CD4-positive, alpha-beta T cell (primary cell): ENCODE results near the gene FBXO21. TPM values are rescaled to one million over a fixed set of nuclear protein-coding genes. Genes with fewer than 3 reads are reported as not detected.

Experiments used
- ATAC-seq: fragments of 200-7000 bp; cut with Tn5 transposase; one replicate; pipeline ENCODE4 v1.10.0; 2022; ENCODE audit warnings: mild to moderate bottlenecking; ENCODE audit not compliant: poor library complexity
- CTCF ChIA-PET: fragments of 350-600 bp; sonication (Branson Sonifier 250); formaldehyde crosslinking; loops from one replicate; lab custom pipeline; 2021; ENCODE audit warnings: antibody characterized with exemption, inconsistent platforms; lab: Charles Lee
- POLR2A ChIA-PET: fragments of 350-600 bp; sonication (Branson Sonifier 250); formaldehyde crosslinking; loops from one replicate; lab custom pipeline; 2021; ENCODE audit warnings: antibody characterized with exemption, inconsistent platforms; lab: Charles Lee
- DNase-seq, 14 experiments: peaks; one replicate each; pipeline ENCODE4 v3.0.0-alpha.2; 2013 to 2020; ENCODE audit warnings: mixed read lengths in 2 of 14
- H3K27ac ChIP-seq, 2 donors: one replicate each; pipeline versions ENCODE4 v1.5.1 to v1.7.0; 2013; ENCODE audit warnings: low read length in 2 of 2, low read depth in 1 of 2, mild to moderate bottlenecking in 1 of 2
- H3K27me3 ChIP-seq, 2 experiments: 1 replicate in 1 of 2; 2 replicates in 1 of 2; pipeline versions ENCODE4 v1.6.1 to v1.7.0; 2013; ENCODE audit warnings: low read length in 2 of 2, control low read depth in 1 of 2, mild to moderate bottlenecking in 1 of 2, moderate library complexity in 1 of 2; ENCODE audit not compliant: insufficient read depth in 2 of 2, control insufficient read depth in 1 of 2
- H3K36me3 ChIP-seq: one replicate; pipeline ENCODE4 v1.6.1; 2013; ENCODE audit warnings: low read length, control low read depth; ENCODE audit not compliant: insufficient read depth
- H3K4me1 ChIP-seq: one replicate; pipeline ENCODE4 v1.6.1; 2013; ENCODE audit warnings: low read length, control low read depth; ENCODE audit not compliant: insufficient read depth
- H3K4me3 ChIP-seq: one replicate; pipeline ENCODE4 v1.5.1; 2013; ENCODE audit warnings: mild to moderate bottlenecking, low read length, moderate library complexity
- H3K9me3 ChIP-seq, 2 experiments: 1 replicate in 1 of 2; 2 replicates in 1 of 2; pipeline versions ENCODE4 v1.6.1 to v1.7.0; 2013; ENCODE audit warnings: low read length in 2 of 2, mild to moderate bottlenecking in 2 of 2, control low read depth in 1 of 2, moderate library complexity in 1 of 2; ENCODE audit not compliant: control insufficient read depth in 1 of 2, insufficient read depth in 1 of 2
- H3K27ac Mint-ChIP-seq: one replicate; pipeline ENCODE4 v1.8.0; 2020; ENCODE audit warnings: mixed read lengths
- H3K27me3 Mint-ChIP-seq: one replicate; pipeline ENCODE4 v1.8.0; 2021; ENCODE audit warnings: mixed read lengths
- H3K36me3 Mint-ChIP-seq: one replicate; pipeline ENCODE4 v1.8.0; 2021; ENCODE audit warnings: low read depth, mixed read lengths
- H3K4me1 Mint-ChIP-seq: one replicate; pipeline ENCODE4 v1.8.0; 2021; ENCODE audit warnings: low read depth, mixed read lengths
- H3K4me3 Mint-ChIP-seq: one replicate; pipeline ENCODE4 v1.8.0; 2020; ENCODE audit warnings: mild to moderate bottlenecking, mixed read lengths
- H3K9me3 Mint-ChIP-seq: one replicate; pipeline ENCODE4 v1.8.0; 2020; ENCODE audit warnings: mixed read lengths
- intact Hi-C, 2 experiments: fragments of 100-400 bp; cut with DNase I in 1 of 2; cut with micrococcal nuclease in 1 of 2; formaldehyde crosslinking; loops; one replicate each; pipeline versions ENCODE4 v1.15.1 to v1.9.0; 2023 to 2025; cut with DNase I, micrococcal nuclease
- total RNA-seq, 174 experiments: library from RNA in 2 of 174; stranded (reverse) in 2 of 174; gene quantifications; one replicate each; pipeline ENCODE4 v1.2.3 and lab custom pipeline; 2021 to 2026
- TF ChIP-seq, protein P1 (sequence below): fragments of 200-600 bp; IDR thresholded peaks from one replicate; pipeline ENCODE4 v1.8.0; 2022; ENCODE audit warnings: antibody characterized with exemption, mild to moderate bottlenecking

FBXO21 gene
- total RNA-seq, 2 experiments from 2014 or later: 67.7 to 67.9 TPM

- H3K27me3 Mint-ChIP-seq: no peaks in the 10 kb centered on the region
- H3K27ac Mint-ChIP-seq: no peak overlapping the region
- H3K4me3 Mint-ChIP-seq: no peak overlapping the region
- no peak for DNase-seq
- H3K4me1 ChIP-seq: no peaks in the 10 kb centered on the region
- ChIA-PET POLR2A (no interaction called here), CTCF (no interaction called here)
- H3K36me3 ChIP-seq: peaks cover 93% of the 10 kb centered on the region
- TF ChIP-seq, protein P1, sequence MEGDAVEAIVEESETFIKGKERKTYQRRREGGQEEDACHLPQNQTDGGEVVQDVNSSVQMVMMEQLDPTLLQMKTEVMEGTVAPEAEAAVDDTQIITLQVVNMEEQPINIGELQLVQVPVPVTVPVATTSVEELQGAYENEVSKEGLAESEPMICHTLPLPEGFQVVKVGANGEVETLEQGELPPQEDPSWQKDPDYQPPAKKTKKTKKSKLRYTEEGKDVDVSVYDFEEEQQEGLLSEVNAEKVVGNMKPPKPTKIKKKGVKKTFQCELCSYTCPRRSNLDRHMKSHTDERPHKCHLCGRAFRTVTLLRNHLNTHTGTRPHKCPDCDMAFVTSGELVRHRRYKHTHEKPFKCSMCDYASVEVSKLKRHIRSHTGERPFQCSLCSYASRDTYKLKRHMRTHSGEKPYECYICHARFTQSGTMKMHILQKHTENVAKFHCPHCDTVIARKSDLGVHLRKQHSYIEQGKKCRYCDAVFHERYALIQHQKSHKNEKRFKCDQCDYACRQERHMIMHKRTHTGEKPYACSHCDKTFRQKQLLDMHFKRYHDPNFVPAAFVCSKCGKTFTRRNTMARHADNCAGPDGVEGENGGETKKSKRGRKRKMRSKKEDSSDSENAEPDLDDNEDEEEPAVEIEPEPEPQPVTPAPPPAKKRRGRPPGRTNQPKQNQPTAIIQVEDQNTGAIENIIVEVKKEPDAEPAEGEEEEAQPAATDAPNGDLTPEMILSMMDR: no peak
- H3K9me3 ChIP-seq: no peaks in the 10 kb centered on the region
- no peak overlapping the region for H3K27ac ChIP-seq
- no peak for ATAC-seq
- H3K9me3 Mint-ChIP-seq: no peaks in the 10 kb centered on the region
- intact Hi-C loops: no loop called here
- no peak overlapping the region for H3K4me3 ChIP-seq
- peaks cover 99% of the 10 kb centered on the region for H3K36me3 Mint-ChIP-seq
- peaks cover 4% of the 10 kb centered on the region for H3K4me1 Mint-ChIP-seq
- no peaks in the 10 kb centered on the region for H3K27me3 ChIP-seq
Measured at GRCh38 chr12:117162633-117163032, 27.6 kb downstream of the FBXO21 start.

GRCh38 chr12:117162167-117162539 lies 28.1 kb downstream of the FBXO21 start:
- no peaks in the 10 kb centered on the region for H3K27me3 ChIP-seq
- DNase-seq (no peak), ATAC-seq (no peak)
- no peak overlapping the region for H3K4me3 ChIP-seq
- Mint-ChIP-seq H3K27ac (no peak overlapping the region), H3K4me1 (peaks cover 3% of the 10 kb centered on the region), H3K36me3 (peaks cover 100% of the 10 kb centered on the region), H3K9me3 (no peaks in the 10 kb centered on the region), H3K27me3 (no peaks in the 10 kb centered on the region), H3K4me3 (no peak overlapping the region)
- ChIA-PET POLR2A (no interaction called here), CTCF (no interaction called here)
- H3K9me3 ChIP-seq: no peaks in the 10 kb centered on the region
- no peaks in the 10 kb centered on the region for H3K4me1 ChIP-seq
- intact Hi-C loops: no loop called here
- TF ChIP-seq, protein P1: no peak
- no peak overlapping the region for H3K27ac ChIP-seq
- H3K36me3 ChIP-seq: peaks cover 94% of the 10 kb centered on the region

DNA sequence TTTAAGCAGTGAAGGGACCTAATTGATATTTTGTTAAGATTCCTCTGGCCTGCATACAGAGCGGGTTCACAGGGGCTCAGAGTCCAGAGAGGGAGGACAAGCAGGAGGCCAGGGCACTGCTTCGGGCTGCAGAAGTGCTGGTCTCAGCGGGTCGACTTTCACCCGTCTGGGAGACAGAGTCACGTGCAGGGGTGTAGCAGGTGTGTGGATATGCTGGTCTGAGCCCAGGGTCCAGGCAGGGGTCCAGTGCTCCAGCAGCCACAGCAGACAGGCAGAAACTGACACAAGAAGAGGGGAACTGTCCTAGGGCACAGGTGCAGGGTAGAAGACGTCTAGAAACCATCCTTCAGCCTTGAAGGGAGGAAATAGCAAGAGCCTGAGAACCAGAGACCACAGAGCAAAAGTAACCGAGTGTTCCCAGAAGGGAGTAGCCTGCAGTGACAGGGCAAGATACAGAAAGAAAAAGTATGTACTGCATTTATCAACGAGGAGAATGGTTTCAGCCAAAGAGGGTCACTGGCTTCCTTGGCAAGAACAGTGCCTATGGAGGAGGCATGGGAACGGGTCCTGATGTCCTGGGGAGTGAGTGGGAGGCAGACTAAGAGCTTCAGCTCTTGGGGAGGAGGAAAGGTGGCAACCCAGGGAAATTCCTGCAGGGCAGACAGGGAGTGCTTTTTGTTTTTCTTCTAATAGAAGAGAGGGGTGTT lies 28.7 kb downstream of the FBXO21 start:
- CTCF ChIA-PET: no interaction called here
- no peak overlapping the region for H3K4me3 Mint-ChIP-seq
- no peaks in the 10 kb centered on the region for H3K9me3 Mint-ChIP-seq
- H3K4me1 ChIP-seq: no peaks in the 10 kb centered on the region
- DNase-seq: no peak
- intact Hi-C loops: no loop called here
- POLR2A ChIA-PET: no interaction called here
- ATAC-seq: no peak
- no peaks in the 10 kb centered on the region for H3K9me3 ChIP-seq
- TF ChIP-seq, protein P1: no peak
- H3K27me3 ChIP-seq: no peaks in the 10 kb centered on the region
- H3K27me3 Mint-ChIP-seq: no peaks in the 10 kb centered on the region
- H3K36me3 Mint-ChIP-seq: peaks cover 100% of the 10 kb centered on the region
- no peak overlapping the region for H3K27ac ChIP-seq
- H3K36me3 ChIP-seq: peaks cover 93% of the 10 kb centered on the region
- no peaks in the 10 kb centered on the region for H3K4me1 Mint-ChIP-seq
- no peak overlapping the region for H3K27ac Mint-ChIP-seq
- H3K4me3 ChIP-seq: no peak overlapping the region
